Trophoblast cell (in vitro differentiated cells and primary cell): ENCODE results near the gene EXTL1.

Experiments used
- DNase-seq, 2 donors: peaks; one replicate each; pipeline ENCODE4 v3.0.0-alpha.2; 2016
- H2AFZ ChIP-seq: 2 replicates; pipeline ENCODE4 v1.6.1; 2013; ENCODE audit warnings: low read length, moderate library complexity, mild to moderate bottlenecking; ENCODE audit not compliant: insufficient read depth, poor library complexity
- H2AK5ac ChIP-seq: 2 replicates; pipeline ENCODE4 v1.6.1; 2013; ENCODE audit warnings: mild to moderate bottlenecking, low read length
- H2BK120ac ChIP-seq: 2 replicates; pipeline ENCODE4 v1.6.1; 2013; ENCODE audit warnings: low read length, mild to moderate bottlenecking, moderate library complexity; ENCODE audit not compliant: insufficient read depth, poor library complexity
- H2BK12ac ChIP-seq: 2 replicates; pipeline ENCODE4 v1.6.1; 2013; ENCODE audit warnings: mild to moderate bottlenecking, low read length, moderate library complexity
- H2BK5ac ChIP-seq: 2 replicates; pipeline ENCODE4 v1.6.1; 2013; ENCODE audit warnings: low read length, low read depth, moderate library complexity, mild to moderate bottlenecking; ENCODE audit not compliant: poor library complexity
- H3K14ac ChIP-seq: 2 replicates; pipeline ENCODE4 v1.6.1; 2013; ENCODE audit warnings: mild to moderate bottlenecking, low read length
- H3K18ac ChIP-seq: 2 replicates; pipeline ENCODE4 v1.6.1; 2013; ENCODE audit warnings: mild to moderate bottlenecking, low read length
- H3K23ac ChIP-seq: 2 replicates; pipeline ENCODE4 v1.6.1; 2013; ENCODE audit warnings: low read length
- H3K27ac ChIP-seq: 2 replicates; pipeline ENCODE4 v1.5.1; 2013; ENCODE audit warnings: low read depth, mild to moderate bottlenecking, inconsistent platforms, low read length, moderate library complexity
- H3K27me3 ChIP-seq: 2 replicates; pipeline ENCODE4 v1.6.1; 2013; ENCODE audit warnings: inconsistent platforms, mild to moderate bottlenecking, low read length, moderate library complexity; ENCODE audit not compliant: insufficient read depth
- H3K36me3 ChIP-seq, 2 experiments: 1 replicate in 1 of 2; 2 replicates in 1 of 2; pipeline ENCODE4 v1.6.1; 2013; ENCODE audit warnings: low read length in 2 of 2, mild to moderate bottlenecking in 2 of 2, moderate library complexity in 1 of 2; ENCODE audit not compliant: insufficient read depth in 2 of 2, control insufficient read depth in 1 of 2
- H3K4ac ChIP-seq: 2 replicates; pipeline ENCODE4 v1.6.1; 2013; ENCODE audit warnings: low read depth, mild to moderate bottlenecking, low read length, moderate library complexity
- H3K4me1 ChIP-seq, 2 experiments: 1 replicate in 1 of 2; 2 replicates in 1 of 2; pipeline ENCODE4 v1.6.1; 2013; ENCODE audit warnings: low read length in 2 of 2, mild to moderate bottlenecking in 2 of 2, moderate library complexity in 1 of 2; ENCODE audit not compliant: insufficient read depth in 2 of 2, control insufficient read depth in 1 of 2
- H3K4me2 ChIP-seq: 2 replicates; pipeline ENCODE4 v1.6.1; 2013; ENCODE audit warnings: inconsistent platforms, mild to moderate bottlenecking, low read length, moderate library complexity
- H3K4me3 ChIP-seq: 2 replicates; pipeline ENCODE4 v1.5.1; 2013; ENCODE audit warnings: mild to moderate bottlenecking, low read depth, low read length, inconsistent platforms
- H3K79me1 ChIP-seq: one replicate; pipeline ENCODE4 v1.6.1; 2013; ENCODE audit warnings: low read length
- H3K79me2 ChIP-seq: 2 replicates; pipeline ENCODE4 v1.6.1; 2013; ENCODE audit warnings: low read length, mild to moderate bottlenecking; ENCODE audit not compliant: control insufficient read depth, insufficient read depth, poor library complexity
- H3K9ac ChIP-seq: 2 replicates; pipeline ENCODE4 v1.6.1; 2013; ENCODE audit warnings: mild to moderate bottlenecking, low read length
- H3K9me3 ChIP-seq: 2 replicates; pipeline ENCODE4 v1.6.1; 2013; ENCODE audit warnings: low read depth, mild to moderate bottlenecking, control low read depth, inconsistent platforms, low read length; ENCODE audit not compliant: insufficient read depth
- H4K12ac ChIP-seq: 2 replicates; pipeline ENCODE4 v1.6.1; 2013; ENCODE audit warnings: low read depth, mild to moderate bottlenecking, low read length, moderate library complexity
- H4K8ac ChIP-seq: 2 replicates; pipeline ENCODE4 v1.6.1; 2013; ENCODE audit warnings: low read depth, mild to moderate bottlenecking, low read length, moderate library complexity
- H4K91ac ChIP-seq: one replicate; pipeline ENCODE4 v1.6.1; 2013; ENCODE audit warnings: low read depth, mild to moderate bottlenecking, low read length, moderate library complexity
- WGBS: extraction: QIAGEN DNeasy Blood & Tissue Kit; methylation state at CpG from one replicate; pipeline ENCODE4 v1.1.7; 2013; ENCODE audit warnings: missing lambda C conversion rate; ENCODE audit not compliant: insufficient read length, insufficient coverage; ENCODE audit errors: extremely low coverage; 5-methylcytosine and 5-hydroxymethylcytosine counted together

EXTL1 gene

GRCh38 chr1:26077524-26077923 lies 55.9 kb downstream of the EXTL1 start:
- Histone ChIP-seq H3K4ac (no peak overlapping the region), H2BK120ac (no peak overlapping the region), H3K14ac (no peak overlapping the region), H3K79me1 (peaks cover 4% of the 10 kb centered on the region), H3K27me3 (no peaks in the 10 kb centered on the region), H3K18ac (no peak overlapping the region), H2AFZ (no peak overlapping the region), H3K23ac (no peak overlapping the region), H3K79me2 (no peaks in the 10 kb centered on the region), H4K8ac (no peak overlapping the region), H3K9me3 (peaks cover 1% of the 10 kb centered on the region), H3K27ac (no peak overlapping the region), H3K4me3 (no peak overlapping the region), H2BK12ac (no peak overlapping the region), H3K9ac (no peak overlapping the region), H3K36me3 (no peaks in the 10 kb centered on the region), H4K12ac (no peak overlapping the region), H3K4me1 (peaks cover 7 to 12% of the 10 kb centered on the region in 2 experiments), H2BK5ac (no peak overlapping the region), H2AK5ac (no peak overlapping the region), H4K91ac (no peak overlapping the region), H3K4me2 (no peak overlapping the region)
- DNase-seq: no peak
- no CpG with 5 or more reads among the region's 1 CpG for WGBS

GRCh38 chr1:26078286-26079177 lies 57.0 kb downstream of the EXTL1 start:
- H2BK5ac ChIP-seq: no peak overlapping the region
- H3K14ac ChIP-seq: peak overlapping the region; percentile 53
- no peaks in the 10 kb centered on the region for H3K79me2 ChIP-seq
- peak overlapping the region; percentile 55 for H4K91ac ChIP-seq
- no peak overlapping the region for H3K4me3 ChIP-seq
- H2AK5ac ChIP-seq: no peak overlapping the region
- peak; percentile 65 to 74 for DNase-seq
- H3K4ac ChIP-seq: no peak overlapping the region
- no peaks in the 10 kb centered on the region for H3K27me3 ChIP-seq
- peaks cover 1% of the 10 kb centered on the region for H3K9me3 ChIP-seq
- peak overlapping the region; percentile 50 for H2BK120ac ChIP-seq
- H2AFZ ChIP-seq: no peak overlapping the region
- peak overlapping the region; percentile 84 for H2BK12ac ChIP-seq
- peak overlapping the region; percentile 17 for H4K8ac ChIP-seq
- H3K18ac ChIP-seq: no peak overlapping the region
- peaks cover 4% of the 10 kb centered on the region for H3K79me1 ChIP-seq
- H3K4me1 ChIP-seq: peaks cover 7 to 12% of the 10 kb centered on the region in 2 experiments
- no peak overlapping the region for H3K23ac ChIP-seq
- H4K12ac ChIP-seq: no peak overlapping the region
- WGBS: no CpG with 5 or more reads among the region's 8 CpGs
- peak overlapping the region; percentile 44 for H3K4me2 ChIP-seq
- no peak overlapping the region for H3K9ac ChIP-seq
- no peak overlapping the region for H3K27ac ChIP-seq
- no peaks in the 10 kb centered on the region for H3K36me3 ChIP-seq

GRCh38 chr1:26079178-26079563 lies 57.6 kb downstream of the EXTL1 start:
- peak overlapping the region; percentile 16 for H2BK5ac ChIP-seq
- H3K27ac ChIP-seq: no peak overlapping the region
- peak overlapping the region; percentile 50 for H2BK120ac ChIP-seq
- H4K91ac ChIP-seq: peak overlapping the region; percentile 55
- no peaks in the 10 kb centered on the region for H3K36me3 ChIP-seq
- H3K27me3 ChIP-seq: no peaks in the 10 kb centered on the region
- H3K4me3 ChIP-seq: no peak overlapping the region
- no peak overlapping the region for H3K4me2 ChIP-seq
- peak overlapping the region; percentile 25 for H2AFZ ChIP-seq
- H2AK5ac ChIP-seq: no peak overlapping the region
- peaks cover 1% of the 10 kb centered on the region for H3K9me3 ChIP-seq
- H3K18ac ChIP-seq: no peak overlapping the region
- peaks cover 4% of the 10 kb centered on the region for H3K79me1 ChIP-seq
- no peak overlapping the region for H4K12ac ChIP-seq
- no peaks in the 10 kb centered on the region for H3K79me2 ChIP-seq
- no peak for DNase-seq
- H3K4ac ChIP-seq: peak overlapping the region; percentile 27
- peaks cover 7 to 12% of the 10 kb centered on the region in 2 experiments for H3K4me1 ChIP-seq
- H2BK12ac ChIP-seq: peak overlapping the region; percentile 84
- H4K8ac ChIP-seq: peak overlapping the region; percentile 17
- H3K14ac ChIP-seq: peak overlapping the region; percentile 53
- no CpG with 5 or more reads among the region's 7 CpGs for WGBS
- H3K23ac ChIP-seq: no peak overlapping the region
- H3K9ac ChIP-seq: no peak overlapping the region

DNA sequence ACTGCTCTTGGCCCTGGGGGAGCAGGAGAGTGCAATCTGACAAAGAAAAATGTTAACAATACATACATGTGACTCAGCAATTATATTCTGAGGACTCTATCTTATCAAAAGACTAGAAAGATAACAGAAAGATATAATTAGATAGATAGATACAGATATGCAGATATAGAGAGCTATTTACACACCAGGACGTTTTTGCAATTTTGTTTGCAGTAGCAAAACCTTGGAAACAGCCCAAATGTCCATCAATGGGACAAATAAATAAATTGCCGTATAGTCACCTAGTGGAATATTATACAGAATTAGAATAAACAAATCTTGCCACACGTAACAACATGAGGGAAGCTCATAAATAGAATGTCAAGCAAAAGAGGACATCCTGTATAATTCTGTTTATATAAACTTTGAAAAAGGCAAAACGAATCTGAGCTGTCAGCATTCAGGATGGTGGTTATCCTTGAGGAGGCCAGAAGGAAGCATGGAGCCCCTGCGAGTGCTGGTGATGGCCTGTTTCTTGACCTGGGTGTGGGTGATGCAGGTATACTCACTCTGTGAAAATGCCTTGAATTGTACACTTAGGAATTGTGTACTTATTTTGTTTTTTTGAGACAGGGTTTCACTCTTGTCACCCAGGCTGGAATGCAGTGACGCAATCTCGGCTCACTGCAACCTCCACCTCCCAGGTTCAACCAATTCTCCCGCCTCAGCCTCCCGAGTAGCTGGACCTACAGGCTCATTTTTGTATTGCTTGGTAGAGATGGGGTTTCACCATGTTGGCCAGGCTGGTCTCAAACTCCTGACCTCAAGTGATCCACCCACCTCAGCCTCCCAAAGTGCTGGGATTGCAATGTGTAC lies 58.6 kb downstream of the EXTL1 start:
- H3K79me2 ChIP-seq: no peaks in the 10 kb centered on the region
- H2AFZ ChIP-seq: no peak overlapping the region
- no peak overlapping the region for H3K4ac ChIP-seq
- no peak overlapping the region for H2BK12ac ChIP-seq
- H3K9me3 ChIP-seq: peaks cover 1% of the 10 kb centered on the region
- DNase-seq: peak; percentile 77 to 88
- H3K4me3 ChIP-seq: no peak overlapping the region
- peaks cover 7 to 12% of the 10 kb centered on the region in 2 experiments for H3K4me1 ChIP-seq
- no peak overlapping the region for H4K8ac ChIP-seq
- no peak overlapping the region for H3K14ac ChIP-seq
- H3K4me2 ChIP-seq: no peak overlapping the region
- no peak overlapping the region for H2AK5ac ChIP-seq
- H3K79me1 ChIP-seq: peaks cover 4% of the 10 kb centered on the region
- H4K91ac ChIP-seq: no peak overlapping the region
- H3K27me3 ChIP-seq: no peaks in the 10 kb centered on the region
- no peak overlapping the region for H3K23ac ChIP-seq
- H3K18ac ChIP-seq: no peak overlapping the region
- no peaks in the 10 kb centered on the region for H3K36me3 ChIP-seq
- no CpG with 5 or more reads among the region's 9 CpGs for WGBS
- H2BK120ac ChIP-seq: no peak overlapping the region
- H3K27ac ChIP-seq: no peak overlapping the region
- H2BK5ac ChIP-seq: no peak overlapping the region
- H4K12ac ChIP-seq: no peak overlapping the region
- H3K9ac ChIP-seq: no peak overlapping the region
